MM.1S (cell line): Measurements from ENCODE around the gene TATDN2.

Source experiments
- CTCF ChIP-seq: fragments of 300-600 bp; sonication (generic); IDR thresholded peaks from 2 replicates; pipeline ENCODE4 v1.5.1; 2016; ENCODE audit warnings: antibody characterized with exemption, low read length, mixed read lengths
- EZH2 ChIP-seq: fragments of 300-600 bp; sonication (generic); optimal IDR thresholded peaks from 2 replicates; pipeline ENCODE3; 2017; ENCODE audit warnings: low read depth, mild to moderate bottlenecking, antibody characterized with exemption, low read length, mixed read lengths

GRCh38 chr3:10251006-10251405, 2.7 kb downstream of the TATDN2 start:
- TF ChIP-seq CTCF (no peak), EZH2 (no peak)
